DMS53 treated with DMSO at 0.1 percent for 48 hours (cell line): ENCODE results near the gene C1orf74.

Experiments
- DNase-seq: peaks from one replicate; lab custom pipeline; 2025; ENCODE audit not compliant: unreplicated experiment; lab: John Stamatoyannopoulos, UW

Gene C1orf74

GRCh38 chr1:209772126-209772525 is 12.2 kb downstream of the C1orf74 start:
- no peak for DNase-seq

- no peak for DNase-seq
Observed at GRCh38 chr1:209770636-209771415, 13.5 kb downstream of the C1orf74 start.

- no peak for DNase-seq
Observed at GRCh38 chr1:209769971-209770370, 14.4 kb downstream of the C1orf74 start.

DNA sequence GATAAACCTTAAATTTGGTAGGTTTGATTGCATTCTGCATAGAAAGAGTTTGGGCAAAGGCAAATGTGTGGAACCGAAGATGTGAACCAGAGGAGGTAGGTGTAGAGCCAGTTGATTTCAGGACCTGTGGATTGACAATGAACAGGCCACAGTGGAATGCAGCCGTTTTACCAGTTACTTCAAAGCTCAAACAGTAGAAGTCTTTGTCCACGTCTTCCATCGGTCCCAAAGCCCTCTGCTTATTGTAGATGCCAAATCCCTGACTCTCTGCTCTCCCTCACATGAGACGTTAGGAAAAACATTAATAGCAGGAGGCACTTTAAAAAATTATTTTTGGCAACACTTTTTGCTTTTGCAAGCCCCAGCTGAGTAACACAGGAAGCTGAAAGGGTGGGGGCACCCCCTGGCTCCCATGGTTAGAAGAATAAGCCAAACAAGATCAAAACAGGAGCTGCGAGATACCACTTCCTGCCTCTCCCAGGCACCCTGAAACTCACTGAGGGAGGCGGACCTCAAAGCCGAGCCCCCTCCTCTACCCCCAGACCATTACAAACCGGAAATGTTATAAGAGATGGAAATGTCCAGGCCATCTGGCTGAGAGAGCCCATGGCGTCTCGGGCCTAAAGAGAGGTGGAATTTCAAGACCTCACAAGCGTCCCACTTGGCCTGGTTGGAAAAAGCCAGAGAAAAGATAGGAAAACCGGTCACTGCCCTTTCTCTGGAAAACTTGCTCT is 15.0 kb downstream of the C1orf74 start:
- DNase-seq, result no peak

DNA sequence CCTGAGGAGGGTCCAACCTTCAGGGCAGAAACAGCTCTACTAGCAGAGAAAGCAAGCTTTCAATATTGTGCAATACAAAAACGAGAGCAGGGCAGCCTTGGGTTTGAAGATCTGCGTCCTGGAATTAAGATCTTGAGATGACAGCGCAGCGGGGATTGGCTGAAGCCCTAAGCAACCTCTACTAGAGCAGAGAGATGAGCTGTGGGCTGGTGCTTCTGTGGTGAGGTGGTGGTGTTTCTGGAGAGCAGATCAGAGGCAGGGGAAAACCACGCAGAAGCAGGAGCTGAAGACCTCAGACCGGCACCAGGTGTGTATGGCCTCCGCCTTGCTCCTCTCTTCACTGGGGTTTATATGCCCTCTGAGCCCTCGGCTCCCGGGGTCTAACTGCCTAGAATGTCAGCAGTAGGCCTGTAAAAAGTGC is 16.0 kb downstream of the C1orf74 start:
- no peak for DNase-seq

DNA sequence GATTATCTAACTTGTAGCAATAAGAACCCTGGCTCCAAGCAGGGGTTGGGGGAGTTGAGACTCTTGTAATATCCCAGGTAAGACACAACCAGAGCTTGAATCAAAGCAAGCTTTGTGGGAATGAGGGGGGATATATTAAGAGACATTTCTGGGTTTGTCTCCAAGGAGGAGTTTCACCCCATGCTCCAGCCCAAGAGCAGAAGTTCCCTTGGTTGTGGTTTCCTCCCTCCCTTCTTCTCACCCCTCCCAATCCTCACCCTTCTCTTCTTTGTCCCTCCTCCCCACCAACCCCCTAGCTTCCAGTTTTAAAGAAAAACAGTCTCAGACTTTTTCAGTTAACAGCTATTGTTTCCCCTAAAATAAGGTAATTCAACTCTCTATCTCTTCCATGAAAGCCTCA is 16.7 kb downstream of the C1orf74 start:
- DNase-seq, result no peak

GRCh38 chr1:209767096-209767495 is 17.3 kb downstream of the C1orf74 start:
- no peak for DNase-seq

- no peak for DNase-seq
Observed at GRCh38 chr1:209766051-209766450, 18.3 kb downstream of the C1orf74 start.

DNA sequence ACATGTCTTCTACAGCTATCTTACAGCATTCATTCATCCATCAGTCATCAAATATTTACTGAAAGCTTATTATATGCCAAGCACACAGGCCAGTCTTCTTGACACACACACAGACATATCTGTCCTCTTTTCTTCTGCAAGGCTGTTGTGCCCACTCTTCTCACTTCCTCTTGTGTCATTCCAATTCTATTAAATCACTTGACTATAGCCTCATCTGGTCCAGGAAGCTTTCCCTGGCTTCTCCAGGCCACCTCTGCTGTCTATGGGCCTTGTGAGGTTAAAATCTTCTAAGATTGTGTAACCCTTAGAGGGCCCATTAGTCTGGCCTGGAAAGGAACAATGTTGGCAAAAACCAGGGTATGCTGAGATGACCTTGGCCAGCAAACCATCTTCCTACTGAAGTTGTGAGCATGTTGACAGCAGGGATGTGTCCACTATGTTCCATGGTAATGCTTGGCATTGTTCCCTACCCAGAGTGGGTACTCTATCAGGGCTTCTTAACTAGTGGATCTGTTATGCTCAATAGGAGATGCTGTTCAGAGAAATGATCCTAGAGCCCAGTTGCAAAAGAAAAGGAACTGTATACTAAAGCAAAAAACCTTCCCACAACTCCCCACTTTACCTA is 23.2 kb downstream of the C1orf74 start:
- no peak for DNase-seq

- no peak for DNase-seq
Observed at GRCh38 chr1:209759829-209760359, 24.5 kb downstream of the C1orf74 start.

DNA sequence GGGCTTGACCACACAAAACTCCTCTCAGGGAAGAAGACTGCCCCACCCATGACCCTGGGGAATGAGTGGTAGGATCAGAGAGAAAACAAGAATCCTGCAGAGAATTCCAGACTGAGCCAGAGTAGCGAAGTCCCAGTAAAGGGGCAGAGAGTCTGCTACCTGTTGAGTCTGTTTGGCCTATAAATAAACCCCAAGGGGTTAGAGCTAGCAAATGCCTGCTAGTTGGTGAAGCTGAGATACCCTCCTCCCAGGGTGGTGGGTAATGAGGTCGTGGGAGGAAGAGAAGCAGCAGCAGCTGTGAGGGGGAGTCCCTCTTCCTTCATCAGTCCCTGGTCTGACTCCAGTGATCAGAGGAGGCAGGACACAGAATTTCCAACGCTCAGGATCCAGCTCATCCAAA is 26.0 kb downstream of the C1orf74 start:
- DNase-seq, result no peak

DNA sequence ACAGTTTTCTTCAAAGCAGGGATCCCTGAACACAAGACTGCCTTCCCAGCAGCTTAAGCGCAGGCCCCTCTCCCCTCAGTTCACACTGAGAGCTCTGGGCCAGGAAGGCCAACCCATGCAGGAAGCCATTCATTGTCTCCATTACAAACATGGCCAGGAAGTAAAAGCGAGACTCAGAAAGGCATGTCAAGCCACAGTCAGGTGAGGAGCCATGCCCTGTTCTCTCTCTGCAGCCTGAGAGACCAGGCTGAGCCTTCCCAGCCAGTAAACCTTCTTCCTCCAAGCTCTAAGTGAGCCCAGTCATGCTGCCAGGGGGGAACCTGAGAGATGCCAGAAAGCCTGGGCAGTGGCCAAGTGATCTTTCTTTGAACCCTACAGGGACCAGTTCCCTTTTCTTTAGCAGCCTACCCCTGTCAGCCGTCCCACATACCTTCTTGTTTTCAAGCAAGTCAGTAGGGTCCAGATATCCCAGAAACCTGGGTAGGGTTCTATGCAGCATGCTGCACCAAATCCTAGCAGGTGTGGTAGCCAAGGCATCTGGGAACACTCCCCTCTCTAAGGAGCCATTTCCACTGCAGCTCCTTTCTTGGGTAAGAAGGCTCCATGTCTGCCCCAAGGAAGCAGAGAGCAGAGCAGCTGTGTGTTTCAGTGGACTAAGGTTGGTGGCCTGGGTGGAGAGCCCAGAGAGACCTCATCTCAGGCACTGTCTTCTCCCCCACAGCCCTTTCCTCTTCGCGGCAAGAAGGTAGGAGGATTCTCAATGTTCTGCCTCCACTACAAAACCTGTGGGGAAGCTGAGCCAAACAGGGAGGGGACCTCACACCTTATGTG is 27.5 kb downstream of the C1orf74 start:
- DNase-seq, result no peak

GRCh38 chr1:209755926-209756614 is 28.3 kb downstream of the C1orf74 start, which contains the start of gene TRAF3IP3:
TRAF3IP3 (plus strand) TSS chr1:209756053; CDS start chr1:209760040, 3,987 bp downstream.
- DNase-seq, result no peak

DNA sequence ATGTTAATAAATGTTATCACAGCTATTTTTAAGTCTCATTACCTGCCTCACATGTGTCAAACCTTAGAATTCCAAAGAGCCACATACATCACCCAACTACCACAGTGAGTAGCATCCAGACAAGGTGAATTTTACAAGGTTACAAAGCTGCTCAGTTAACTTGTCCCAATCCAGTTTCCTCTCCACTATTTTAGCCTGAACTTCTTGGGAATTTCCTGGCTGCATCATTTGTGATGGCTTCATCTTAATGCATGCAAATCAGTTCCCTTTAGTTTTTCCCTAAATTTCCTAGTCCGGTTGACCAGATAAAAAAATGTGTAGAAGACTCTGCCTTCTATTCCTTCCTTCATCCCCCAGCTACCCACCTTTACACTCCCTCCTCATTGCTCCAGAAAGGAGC is 29.1 kb downstream of the C1orf74 start:
- no peak for DNase-seq

GRCh38 chr1:209752890-209753289 is 31.5 kb downstream of the C1orf74 start:
- no peak for DNase-seq

DNA sequence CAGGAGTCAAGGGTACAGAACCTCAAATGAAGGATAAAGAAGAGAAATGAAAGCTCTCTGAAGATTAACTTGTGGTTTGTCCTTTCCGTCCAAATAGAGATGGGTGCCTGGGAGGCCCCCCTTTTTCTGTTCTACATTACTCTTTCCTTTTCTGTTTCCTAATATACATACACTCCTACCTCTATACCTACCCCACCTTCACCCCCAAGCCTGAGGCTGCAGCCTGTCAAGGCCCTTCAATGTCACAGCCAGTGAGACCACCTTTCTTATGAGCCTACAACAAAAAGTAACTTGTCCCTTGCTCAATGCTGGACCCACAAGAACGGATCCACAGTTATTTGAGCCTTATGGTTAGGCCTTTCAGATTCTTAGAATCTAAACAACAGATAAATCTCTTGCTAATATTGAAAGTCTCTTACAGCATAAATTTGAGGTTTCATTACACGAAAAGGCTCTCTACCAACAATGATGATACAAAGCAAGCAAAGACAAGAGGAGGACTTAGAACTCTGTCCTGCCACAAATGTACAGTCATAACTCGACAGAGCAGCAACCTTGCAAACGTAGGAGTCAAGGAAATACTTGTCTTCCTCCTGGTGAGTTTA is 32.6 kb downstream of the C1orf74 start:
- no peak for DNase-seq

GRCh38 chr1:209749670-209750323 is 34.6 kb downstream of the C1orf74 start:
- no peak for DNase-seq

DNA sequence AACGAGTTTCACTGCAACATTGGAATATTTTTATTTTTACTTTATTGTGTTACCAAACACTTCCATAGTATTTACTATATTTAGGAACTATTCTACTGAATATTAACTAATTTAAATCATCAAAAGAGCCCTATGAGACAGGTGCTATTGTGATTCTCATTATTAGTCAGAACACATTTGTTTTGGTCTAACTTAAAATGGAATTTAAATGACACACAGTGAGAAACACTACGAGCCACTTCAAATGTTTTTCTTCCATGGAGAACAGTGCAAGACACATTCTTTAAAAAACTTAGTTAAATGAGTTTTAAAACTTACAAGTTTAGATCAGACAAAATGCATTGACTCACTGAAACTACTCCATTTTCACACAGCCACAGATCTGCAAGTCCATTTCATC is 35.2 kb downstream of the C1orf74 start:
- DNase-seq, result no peak

GRCh38 chr1:209748620-209749019 is 35.7 kb downstream of the C1orf74 start:
- DNase-seq, result no peak
